HG03159 (cell line): Measurements from ENCODE around the gene BATF2.
"Not testable (repeated sequence)": the region's sequence is repeated elsewhere in the genome, so short reads cannot be mapped to it uniquely, and the experiment has no call there.

ENCODE experiments used
- ATAC-seq: cut with Tn5 transposase; IDR thresholded peaks from one replicate; pipeline ENCODE4 v1.9.1; 2021; ENCODE audit warnings: mild to moderate bottlenecking, moderate library complexity; ENCODE audit not compliant: unreplicated experiment

The BATF2 gene

GRCh38 chr11:65013888-65014725, 17.3 kb upstream of the BATF2 start, which contains the start of gene ARL2:
Gene ARL2, plus strand, starts transcription at chr11:65014160. Its CDS starts 48 bp downstream, at chr11:65014208.
- ATAC-seq = peak; percentile 74

GRCh38 chr11:65013130-65013887, 16.5 kb upstream of the BATF2 start:
- ATAC-seq = peak; percentile 68

GRCh38 chr11:65008873-65009272, 12.1 kb upstream of the BATF2 start:
- ATAC-seq = no peak

- no peak for ATAC-seq
Observed at GRCh38 chr11:65008016-65008415, 11.2 kb upstream of the BATF2 start.

GRCh38 chr11:65003968-65004367, 7.2 kb upstream of the BATF2 start:
- ATAC-seq = not testable (repeated sequence)

GRCh38 chr11:65003282-65003681, 6.5 kb upstream of the BATF2 start:
- ATAC-seq = no peak

- ATAC-seq = no peak
Observed at GRCh38 chr11:65002706-65003105, 5.9 kb upstream of the BATF2 start.

- ATAC-seq = no peak
Observed at GRCh38 chr11:64999478-64999877, 2.7 kb upstream of the BATF2 start.

GRCh38 chr11:64998690-64999431, 2.1 kb upstream of the BATF2 start:
- no peak for ATAC-seq

- no peak for ATAC-seq
Observed at GRCh38 chr11:64998141-64998540, 1.4 kb upstream of the BATF2 start.

GRCh38 chr11:64996327-64996709, 453 bp downstream of the BATF2 start:
- ATAC-seq = no peak

GRCh38 chr11:64994318-64994717, 2.5 kb downstream of the BATF2 start:
- ATAC-seq = no peak

- no peak for ATAC-seq
Observed at GRCh38 chr11:64990222-64990923, 6.4 kb downstream of the BATF2 start.

GRCh38 chr11:64989416-64989815, 7.4 kb downstream of the BATF2 start:
- no peak for ATAC-seq

GRCh38 chr11:64987998-64988854, 8.5 kb downstream of the BATF2 start:
- ATAC-seq = no peak

GRCh38 chr11:64983339-64983738, 13.4 kb downstream of the BATF2 start:
- not testable (repeated sequence) for ATAC-seq

- no peak for ATAC-seq
Observed at GRCh38 chr11:64976651-64977050, 20.1 kb downstream of the BATF2 start.

GRCh38 chr11:64974124-64974523, 22.6 kb downstream of the BATF2 start:
- ATAC-seq = no peak

GRCh38 chr11:64971421-64972233, 25.1 kb downstream of the BATF2 start, which contains the start of gene MAJIN:
Gene MAJIN, minus strand, starts transcription at chr11:64972108. Its CDS starts 12,703 bp downstream, at chr11:64959405.
- ATAC-seq = no peak
